ENCODE results near the gene ONECUT3. TPM values are rescaled to one million over a fixed set of nuclear protein-coding genes. Genes with fewer than 3 reads are reported as not detected.

The ONECUT3 gene
- total and polyA plus RNA-seq, 2 donors from 2014 or later, result not detected

DNA sequence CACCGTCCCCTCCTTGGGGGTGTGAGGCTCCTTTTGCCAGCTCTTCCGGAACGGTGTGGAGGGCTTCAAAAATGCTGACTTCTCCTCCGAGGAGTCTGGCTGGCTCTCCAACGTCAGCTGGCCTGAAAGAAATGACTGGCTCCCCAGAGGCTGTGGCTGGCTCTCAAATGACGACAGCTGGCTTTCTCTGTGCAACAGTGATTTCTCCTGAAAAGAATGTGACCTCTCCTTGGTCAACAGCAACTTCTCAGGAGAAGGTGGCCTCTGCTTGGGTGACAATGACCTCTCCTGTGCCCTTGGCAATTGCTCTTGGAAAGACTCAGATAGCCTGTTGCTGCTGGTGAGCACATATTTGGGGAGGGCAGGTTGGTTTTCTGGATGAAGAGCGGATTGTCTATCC, 29.2 kb downstream of the ONECUT3 start:
- peaks cover 0 to 15% (median 5%) of the 10 kb centered on the region in 3 donors for H3K9me3 ChIP-seq (ENCODE audit: control insufficient read depth in 2 of 3, insufficient read depth in 1 of 3, low read length in 3 of 3)
- intact Hi-C loops (cut with DNase I), result no loop called here
- FAIRE-seq, result no peak
- H3K27ac ChIP-seq (ENCODE audit: low read depth in 2 of 2, low read length in 2 of 2), result no peak overlapping the region
- TF ChIP-seq, protein P1, sequence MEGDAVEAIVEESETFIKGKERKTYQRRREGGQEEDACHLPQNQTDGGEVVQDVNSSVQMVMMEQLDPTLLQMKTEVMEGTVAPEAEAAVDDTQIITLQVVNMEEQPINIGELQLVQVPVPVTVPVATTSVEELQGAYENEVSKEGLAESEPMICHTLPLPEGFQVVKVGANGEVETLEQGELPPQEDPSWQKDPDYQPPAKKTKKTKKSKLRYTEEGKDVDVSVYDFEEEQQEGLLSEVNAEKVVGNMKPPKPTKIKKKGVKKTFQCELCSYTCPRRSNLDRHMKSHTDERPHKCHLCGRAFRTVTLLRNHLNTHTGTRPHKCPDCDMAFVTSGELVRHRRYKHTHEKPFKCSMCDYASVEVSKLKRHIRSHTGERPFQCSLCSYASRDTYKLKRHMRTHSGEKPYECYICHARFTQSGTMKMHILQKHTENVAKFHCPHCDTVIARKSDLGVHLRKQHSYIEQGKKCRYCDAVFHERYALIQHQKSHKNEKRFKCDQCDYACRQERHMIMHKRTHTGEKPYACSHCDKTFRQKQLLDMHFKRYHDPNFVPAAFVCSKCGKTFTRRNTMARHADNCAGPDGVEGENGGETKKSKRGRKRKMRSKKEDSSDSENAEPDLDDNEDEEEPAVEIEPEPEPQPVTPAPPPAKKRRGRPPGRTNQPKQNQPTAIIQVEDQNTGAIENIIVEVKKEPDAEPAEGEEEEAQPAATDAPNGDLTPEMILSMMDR (IDR thresholded peaks at IDR 0.05; ENCODE audit: borderline replicate concordance, extremely low read depth, insufficient read depth), result no peak
- H3K4me1 ChIP-seq (ENCODE audit: control insufficient read depth in 2 of 3, insufficient read depth in 2 of 3, low read depth in 1 of 3, low read length in 3 of 3), result no peaks in the 10 kb centered on the region
- H3K9ac ChIP-seq (ENCODE audit: low read length in 3 of 3), result no peak overlapping the region
- peaks cover 17% of the 10 kb centered on the region for H3K27me3 ChIP-seq (ENCODE audit: control insufficient read depth, insufficient read depth, low read length)
- no peak for DNase-seq
- H3K36me3 ChIP-seq (ENCODE audit: control insufficient read depth in 2 of 3, insufficient read depth in 3 of 3, low read length in 3 of 3), result no peaks in the 10 kb centered on the region
- H3K4me3 ChIP-seq (ENCODE audit: low read length in 3 of 3), result no peak overlapping the region

DNA sequence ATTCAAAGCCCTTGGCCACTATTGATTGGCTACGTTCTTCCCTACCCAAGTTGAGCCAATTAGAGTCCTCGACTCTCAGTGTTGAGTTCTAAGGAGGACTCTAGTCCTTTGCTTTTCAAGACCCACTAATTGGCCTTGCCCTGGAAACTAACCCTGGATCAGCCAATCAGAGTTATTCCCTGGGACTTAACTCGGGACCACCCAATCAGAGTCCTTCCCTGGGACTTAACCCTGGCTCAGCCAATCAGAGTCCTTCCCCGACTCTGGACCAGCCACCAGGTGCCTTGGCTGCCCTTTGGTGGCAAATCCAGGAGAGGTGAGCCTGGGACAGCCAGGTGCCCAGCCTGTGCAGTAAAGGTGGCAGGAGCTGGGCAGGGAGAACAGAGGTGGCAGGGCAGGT, 30.0 kb downstream of the ONECUT3 start:
- no peak for FAIRE-seq
- no peak overlapping the region for H3K9ac ChIP-seq (ENCODE audit: low read length in 3 of 3)
- H3K4me1 ChIP-seq (ENCODE audit: control insufficient read depth in 2 of 3, insufficient read depth in 2 of 3, low read depth in 1 of 3, low read length in 3 of 3), result no peaks in the 10 kb centered on the region
- no peak overlapping the region for H3K27ac ChIP-seq (ENCODE audit: low read depth in 2 of 2, low read length in 2 of 2)
- H3K36me3 ChIP-seq (ENCODE audit: control insufficient read depth in 2 of 3, insufficient read depth in 3 of 3, low read length in 3 of 3), result no peaks in the 10 kb centered on the region
- peaks cover 14% of the 10 kb centered on the region for H3K27me3 ChIP-seq (ENCODE audit: control insufficient read depth, insufficient read depth, low read length)
- H3K4me3 ChIP-seq (ENCODE audit: low read length in 3 of 3), result no peak overlapping the region
- TF ChIP-seq, protein P1 (IDR thresholded peaks at IDR 0.05; ENCODE audit: borderline replicate concordance, extremely low read depth, insufficient read depth), result no peak
- H3K9me3 ChIP-seq (ENCODE audit: control insufficient read depth in 2 of 3, insufficient read depth in 1 of 3, low read length in 3 of 3), result peaks cover 0 to 15% (median 5%) of the 10 kb centered on the region in 3 donors
- no peak for DNase-seq
- intact Hi-C loops (cut with DNase I), result no loop called here

DNA sequence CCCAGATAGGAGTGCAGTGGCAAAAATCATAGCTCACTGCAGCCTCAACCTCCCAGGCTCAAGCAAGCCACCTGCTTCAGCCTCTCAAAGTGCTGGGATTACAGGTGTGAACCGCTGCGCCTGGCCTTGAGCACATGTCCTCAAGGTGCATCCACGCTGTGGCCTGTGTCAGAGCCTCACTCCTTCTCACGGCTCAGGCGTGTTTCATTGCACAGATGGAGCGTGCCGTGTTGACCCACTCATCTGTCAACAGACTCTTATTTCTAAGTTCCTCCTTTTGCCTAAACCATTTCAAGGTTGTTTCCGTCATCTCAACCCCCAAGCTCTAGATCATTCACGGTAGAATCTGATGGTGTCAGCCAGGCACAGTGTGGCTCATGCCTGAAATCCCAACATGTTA, 30.6 kb downstream of the ONECUT3 start:
- peaks cover 15% of the 10 kb centered on the region for H3K27me3 ChIP-seq (ENCODE audit: control insufficient read depth, insufficient read depth, low read length)
- DNase-seq (no peak), FAIRE-seq (no peak)
- H3K27ac ChIP-seq (ENCODE audit: low read depth in 2 of 2, low read length in 2 of 2), result no peak overlapping the region
- H3K9me3 ChIP-seq (ENCODE audit: control insufficient read depth in 2 of 3, insufficient read depth in 1 of 3, low read length in 3 of 3), result peaks cover 0 to 15% (median 5%) of the 10 kb centered on the region in 3 donors
- intact Hi-C loops (cut with DNase I), result no loop called here
- H3K9ac ChIP-seq (ENCODE audit: low read length in 3 of 3), result no peak overlapping the region
- H3K36me3 ChIP-seq (ENCODE audit: control insufficient read depth in 2 of 3, insufficient read depth in 3 of 3, low read length in 3 of 3), result no peaks in the 10 kb centered on the region
- H3K4me1 ChIP-seq (ENCODE audit: control insufficient read depth in 2 of 3, insufficient read depth in 2 of 3, low read depth in 1 of 3, low read length in 3 of 3), result no peaks in the 10 kb centered on the region
- TF ChIP-seq, protein P1 (IDR thresholded peaks at IDR 0.05; ENCODE audit: borderline replicate concordance, extremely low read depth, insufficient read depth), result no peak
- no peak overlapping the region for H3K4me3 ChIP-seq (ENCODE audit: low read length in 3 of 3)

DNA sequence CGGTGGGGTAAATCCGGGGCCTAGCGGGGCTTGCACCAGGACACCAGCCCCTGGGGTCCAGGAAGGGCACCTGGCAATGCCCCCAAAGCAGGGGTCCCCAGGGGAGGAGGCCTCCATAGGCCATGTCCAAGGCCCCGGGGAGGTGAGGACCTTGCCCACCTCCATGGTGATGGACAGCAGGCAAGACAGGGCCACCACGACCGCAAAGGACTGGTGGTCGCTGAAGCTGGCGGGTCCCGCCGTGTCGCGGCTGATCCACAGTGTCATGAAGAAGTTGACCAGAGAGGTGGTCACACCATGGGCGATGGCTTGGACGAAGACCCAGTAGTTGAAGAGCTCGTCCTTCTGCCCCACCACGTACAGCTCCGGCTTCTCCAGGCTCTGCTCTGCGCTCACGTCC, 32.0 kb downstream of the ONECUT3 start:
- DNase-seq (no peak), FAIRE-seq (no peak)
- peaks cover 0 to 15% (median 5%) of the 10 kb centered on the region in 3 donors for H3K9me3 ChIP-seq (ENCODE audit: control insufficient read depth in 2 of 3, insufficient read depth in 1 of 3, low read length in 3 of 3)
- no peaks in the 10 kb centered on the region for H3K36me3 ChIP-seq (ENCODE audit: control insufficient read depth in 2 of 3, insufficient read depth in 3 of 3, low read length in 3 of 3)
- no peak overlapping the region for H3K4me3 ChIP-seq (ENCODE audit: low read length in 3 of 3)
- H3K27me3 ChIP-seq (ENCODE audit: control insufficient read depth, insufficient read depth, low read length), result peaks cover 9% of the 10 kb centered on the region
- H3K4me1 ChIP-seq (ENCODE audit: control insufficient read depth in 2 of 3, insufficient read depth in 2 of 3, low read depth in 1 of 3, low read length in 3 of 3), result no peaks in the 10 kb centered on the region
- TF ChIP-seq, protein P1 (IDR thresholded peaks at IDR 0.05; ENCODE audit: borderline replicate concordance, extremely low read depth, insufficient read depth), result no peak
- intact Hi-C loops (cut with DNase I), result no loop called here
- no peak overlapping the region for H3K9ac ChIP-seq (ENCODE audit: low read length in 3 of 3)
- H3K27ac ChIP-seq (ENCODE audit: low read depth in 2 of 2, low read length in 2 of 2), result no peak overlapping the region
